Right lobe of liver (tissue), 4 donors: ENCODE measurements around the gene AKNA.

Experiments used
- POLR2A ChIP-seq: fragments of 450-650 bp; IDR thresholded peaks from one replicate; pipeline ENCODE4 v1.6.1; 2017; ENCODE audit warnings: antibody characterized with exemption, mild to moderate bottlenecking
- TF ChIP-seq, protein P1 (sequence below), 4 donors: fragments of 200-600 bp in 3 of 4; fragments of 450-650 bp in 1 of 4; IDR thresholded peaks; one replicate each; pipeline versions ENCODE4 v1.5.1 to v1.8.0; 2016 to 2022; ENCODE audit warnings: antibody characterized with exemption in 4 of 4, mild to moderate bottlenecking in 2 of 4
- donor health status: DM: no; HTN: no; CAD: no.
- donor health status: DM: no; HTN: no; CAD: no.
- donor health status: DM: no; HTN: yes; CAD: no.

DNA sequence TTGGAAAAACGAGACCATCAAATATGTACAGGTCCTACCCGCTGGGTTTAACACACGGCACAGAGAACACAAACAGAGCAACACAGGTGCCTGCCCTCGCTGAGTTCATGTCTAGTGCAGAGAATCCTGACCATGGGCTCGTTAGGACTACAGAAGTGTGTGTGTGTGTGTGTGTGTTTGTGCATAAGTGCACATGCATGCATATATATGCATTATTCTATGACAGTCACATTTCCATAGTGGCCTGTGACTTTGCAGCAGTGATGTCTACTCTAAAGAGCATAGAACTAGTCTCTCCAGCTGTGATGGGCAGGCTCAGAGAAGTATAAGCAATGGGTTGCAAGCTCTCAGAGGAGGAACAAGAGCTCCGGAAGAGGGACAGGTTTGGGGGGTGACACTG, 30.4 kb downstream of the AKNA start:
- TF ChIP-seq, protein P1, sequence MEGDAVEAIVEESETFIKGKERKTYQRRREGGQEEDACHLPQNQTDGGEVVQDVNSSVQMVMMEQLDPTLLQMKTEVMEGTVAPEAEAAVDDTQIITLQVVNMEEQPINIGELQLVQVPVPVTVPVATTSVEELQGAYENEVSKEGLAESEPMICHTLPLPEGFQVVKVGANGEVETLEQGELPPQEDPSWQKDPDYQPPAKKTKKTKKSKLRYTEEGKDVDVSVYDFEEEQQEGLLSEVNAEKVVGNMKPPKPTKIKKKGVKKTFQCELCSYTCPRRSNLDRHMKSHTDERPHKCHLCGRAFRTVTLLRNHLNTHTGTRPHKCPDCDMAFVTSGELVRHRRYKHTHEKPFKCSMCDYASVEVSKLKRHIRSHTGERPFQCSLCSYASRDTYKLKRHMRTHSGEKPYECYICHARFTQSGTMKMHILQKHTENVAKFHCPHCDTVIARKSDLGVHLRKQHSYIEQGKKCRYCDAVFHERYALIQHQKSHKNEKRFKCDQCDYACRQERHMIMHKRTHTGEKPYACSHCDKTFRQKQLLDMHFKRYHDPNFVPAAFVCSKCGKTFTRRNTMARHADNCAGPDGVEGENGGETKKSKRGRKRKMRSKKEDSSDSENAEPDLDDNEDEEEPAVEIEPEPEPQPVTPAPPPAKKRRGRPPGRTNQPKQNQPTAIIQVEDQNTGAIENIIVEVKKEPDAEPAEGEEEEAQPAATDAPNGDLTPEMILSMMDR (IDR thresholded peaks at IDR 0.05), result no peak
- no peak for TF ChIP-seq POLR2A
